ENCODE data around the gene G6PC3. TPM values are rescaled to one million over a fixed set of nuclear protein-coding genes. Genes with fewer than 3 reads are reported as not detected.

The G6PC3 gene
- total and polyA plus RNA-seq, 2 donors (not counting 3 experiments of a cell fraction or from before 2014, with no cell fraction given): 78.4 to 194 TPM

DNA sequence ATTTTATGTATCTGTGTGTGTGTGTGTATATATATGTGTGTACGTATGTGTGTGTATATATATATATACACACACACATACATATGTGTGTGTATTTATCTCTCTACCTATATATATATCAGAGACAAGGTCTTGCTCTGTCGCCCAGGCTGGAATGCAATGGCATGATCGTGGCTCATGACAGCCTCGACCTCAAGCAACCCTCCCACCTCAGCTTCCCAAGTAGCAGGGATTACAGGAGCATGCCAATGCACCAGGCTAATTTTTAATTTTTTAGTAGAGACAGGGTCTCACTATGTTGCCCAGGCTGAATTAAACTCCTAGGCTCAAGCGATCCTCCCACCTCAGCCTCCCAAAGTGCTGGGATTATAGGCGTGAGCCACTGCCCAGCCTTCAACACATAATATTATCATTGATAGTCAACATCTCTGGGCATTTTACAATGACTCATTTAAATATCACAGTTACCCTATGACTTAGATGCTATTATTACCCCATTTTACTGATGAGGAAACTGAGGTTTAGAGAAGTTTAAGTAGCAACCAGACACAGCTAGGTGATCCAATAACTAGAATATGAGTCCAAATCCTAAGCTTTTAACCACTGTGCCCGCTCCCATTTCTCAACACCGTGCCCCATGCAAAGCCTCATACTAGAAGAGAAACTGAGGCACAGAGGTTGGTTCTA lies 24.3 kb downstream of the G6PC3 start:
- no peak for FAIRE-seq
- Histone ChIP-seq H3K9me1 (replicated peaks; ENCODE audit: control insufficient read depth, extremely low read depth, insufficient read depth, low read length) (no peaks in the 10 kb centered on the region), H3K36me3 (ENCODE audit: control insufficient read depth in 2 of 2, extremely low read depth in 1 of 2, insufficient read depth in 2 of 2, low read length in 2 of 2) (peaks cover 3 to 17% of the 10 kb centered on the region in 2 experiments), H3K4me1 (ENCODE audit: control insufficient read depth, extremely low read depth, insufficient read depth, low read length) (peaks cover 23% of the 10 kb centered on the region), H3K4me3 (replicated peaks in 1 of 3; ENCODE audit: insufficient read depth in 1 of 3, low read depth in 1 of 3, low read length in 3 of 3) (no peak overlapping the region), H3K27ac (ENCODE audit: insufficient read depth, low read depth, low read length) (peak overlapping the region; percentile 83), H3K9ac (replicated peaks; ENCODE audit: extremely low read depth, insufficient read depth, low read length) (peak overlapping the region; percentile 52), H4K20me1 (replicated peaks; ENCODE audit: control insufficient read depth, extremely low read depth, insufficient read depth, low read length) (no peaks in the 10 kb centered on the region), H3K4me2 (ENCODE audit: insufficient read depth, low read length) (peak overlapping the region; percentile 56), H3K9me3 (replicated peaks; ENCODE audit: control insufficient read depth, insufficient read depth, low read length) (no peaks in the 10 kb centered on the region), H3K27me3 (ENCODE audit: control insufficient read depth in 2 of 2, insufficient read depth in 2 of 2, low read length in 2 of 2) (no peaks in the 10 kb centered on the region), H2AFZ (ENCODE audit: low read depth, low read length) (no peak overlapping the region), H3K79me2 (ENCODE audit: control insufficient read depth, insufficient read depth, low read length) (no peaks in the 10 kb centered on the region)
- no TSS peak for BruUV-seq (replicated peaks)
- dilution Hi-C loops (cut with MboI; ENCODE audit: extremely low pct_ligation_motif_present, low sequenced_read_pairs) (no loop called here), intact Hi-C loops (cut with micrococcal nuclease) (loop anchor here (1.0 kb wide), 5 partner anchors 16 to 46 kb away; partner anchors contain the start of genes G6PC3, HDAC5, HROB and LSM12)
- no peak for DNase-seq (ENCODE audit: low read depth, low spot score)
- CTCF ChIA-PET: interaction anchor here (0.6 to 3.8 kb wide), 6 partner anchors 11 to 28 kb away, joined by 3 to 30 read pairs (median 10); partner anchors contain the start of gene HDAC5
- TF ChIP-seq GATA2 (IDR thresholded peaks at IDR 0.05; ENCODE audit: insufficient read depth, insufficient read length, low read depth, low read length): no peak
- POLR2A ChIA-PET: interaction anchor here (1.7 kb wide), 1 partner anchor 29 kb away, joined by 6 read pairs; the partner anchor contains the start of gene HDAC5

DNA sequence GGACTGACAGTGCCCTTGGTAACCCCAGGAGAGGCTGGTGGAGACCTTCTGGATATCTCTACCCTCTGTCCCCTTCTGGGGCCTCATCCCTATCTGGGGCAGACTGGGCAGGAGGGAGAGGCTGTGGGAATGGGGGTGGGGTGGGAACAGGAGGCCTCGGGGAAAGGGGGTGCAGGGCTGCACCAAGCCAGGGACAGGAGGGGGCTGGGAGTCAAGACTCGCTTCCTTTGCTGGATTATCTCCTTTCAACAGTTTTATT lies 24.8 kb downstream of the G6PC3 start:
- FAIRE-seq (no peak), DNase-seq (ENCODE audit: low read depth, low spot score) (no peak)
- Histone ChIP-seq H2AFZ (ENCODE audit: low read depth, low read length) (no peak overlapping the region), H3K9me1 (replicated peaks; ENCODE audit: control insufficient read depth, extremely low read depth, insufficient read depth, low read length) (no peaks in the 10 kb centered on the region), H3K9me3 (replicated peaks; ENCODE audit: control insufficient read depth, insufficient read depth, low read length) (no peaks in the 10 kb centered on the region), H3K4me2 (ENCODE audit: insufficient read depth, low read length) (peak overlapping the region; percentile 56), H4K20me1 (replicated peaks; ENCODE audit: control insufficient read depth, extremely low read depth, insufficient read depth, low read length) (no peaks in the 10 kb centered on the region), H3K4me1 (ENCODE audit: control insufficient read depth, extremely low read depth, insufficient read depth, low read length) (peaks cover 23% of the 10 kb centered on the region), H3K4me3 (replicated peaks in 1 of 3; ENCODE audit: insufficient read depth in 1 of 3, low read depth in 1 of 3, low read length in 3 of 3) (no peak overlapping the region), H3K27me3 (ENCODE audit: control insufficient read depth in 2 of 2, insufficient read depth in 2 of 2, low read length in 2 of 2) (no peaks in the 10 kb centered on the region), H3K36me3 (ENCODE audit: control insufficient read depth in 2 of 2, extremely low read depth in 1 of 2, insufficient read depth in 2 of 2, low read length in 2 of 2) (peaks cover 3 to 17% of the 10 kb centered on the region in 2 experiments), H3K27ac (ENCODE audit: insufficient read depth, low read depth, low read length) (peak overlapping the region; percentile 83), H3K9ac (replicated peaks; ENCODE audit: extremely low read depth, insufficient read depth, low read length) (peak overlapping the region; percentile 52), H3K79me2 (ENCODE audit: control insufficient read depth, insufficient read depth, low read length) (no peaks in the 10 kb centered on the region)
- no TSS peak for BruUV-seq (replicated peaks)
- ChIA-PET POLR2A (interaction anchor here (1.7 kb wide), 1 partner anchor 28 kb away, joined by 6 read pairs; the partner anchor contains the start of gene HDAC5), CTCF (interaction anchor here (1.1 to 3.8 kb wide), 5 partner anchors 12 to 28 kb away, joined by 3 to 30 read pairs (median 13); partner anchors contain the start of gene HDAC5)
- dilution Hi-C loops (cut with MboI; ENCODE audit: extremely low pct_ligation_motif_present, low sequenced_read_pairs): no loop called here
- intact Hi-C loops (cut with micrococcal nuclease): loop anchor here (1.0 kb wide), 5 partner anchors 16 to 46 kb away; partner anchors contain the start of genes G6PC3, HDAC5, HROB and LSM12
- TF ChIP-seq GATA2 (IDR thresholded peaks at IDR 0.05; ENCODE audit: insufficient read depth, insufficient read length, low read depth, low read length): peak; percentile 30
- TF ChIP-seq JUN (IDR thresholded peaks at IDR 0.05; ENCODE audit: borderline replicate concordance, insufficient read depth, insufficient read length, low read depth): no peak

Data from endothelial cell of umbilical vein (primary cell).